ENCODE results near the gene ZBTB25.

Gene ZBTB25

GRCh38 chr14:64478634-64479250, 24.9 kb downstream of the ZBTB25 start:
- no peak for DNase-seq (ENCODE audit: low read depth in 2 of 2)

DNA sequence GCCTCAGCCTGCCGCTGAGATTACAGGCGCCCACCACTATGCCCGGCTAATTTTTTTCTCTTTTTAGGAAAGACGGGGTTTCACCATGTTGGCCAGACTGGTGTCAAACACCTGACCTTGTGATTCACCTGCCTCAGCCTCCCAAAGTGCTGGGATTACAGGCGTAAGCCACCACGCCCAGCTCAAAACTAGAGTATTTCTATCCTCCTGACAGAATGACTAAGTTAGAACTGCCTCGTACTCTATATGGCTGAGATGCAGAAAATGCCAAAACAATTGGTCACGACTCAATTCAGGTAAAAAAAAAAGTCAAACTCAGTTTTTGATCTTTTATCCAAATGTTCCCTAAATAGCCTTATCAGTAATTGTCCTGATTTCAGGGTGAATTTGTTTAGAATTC, 27.2 kb downstream of the ZBTB25 start:
- no peak for DNase-seq (ENCODE audit: low read depth in 2 of 2)

DNA sequence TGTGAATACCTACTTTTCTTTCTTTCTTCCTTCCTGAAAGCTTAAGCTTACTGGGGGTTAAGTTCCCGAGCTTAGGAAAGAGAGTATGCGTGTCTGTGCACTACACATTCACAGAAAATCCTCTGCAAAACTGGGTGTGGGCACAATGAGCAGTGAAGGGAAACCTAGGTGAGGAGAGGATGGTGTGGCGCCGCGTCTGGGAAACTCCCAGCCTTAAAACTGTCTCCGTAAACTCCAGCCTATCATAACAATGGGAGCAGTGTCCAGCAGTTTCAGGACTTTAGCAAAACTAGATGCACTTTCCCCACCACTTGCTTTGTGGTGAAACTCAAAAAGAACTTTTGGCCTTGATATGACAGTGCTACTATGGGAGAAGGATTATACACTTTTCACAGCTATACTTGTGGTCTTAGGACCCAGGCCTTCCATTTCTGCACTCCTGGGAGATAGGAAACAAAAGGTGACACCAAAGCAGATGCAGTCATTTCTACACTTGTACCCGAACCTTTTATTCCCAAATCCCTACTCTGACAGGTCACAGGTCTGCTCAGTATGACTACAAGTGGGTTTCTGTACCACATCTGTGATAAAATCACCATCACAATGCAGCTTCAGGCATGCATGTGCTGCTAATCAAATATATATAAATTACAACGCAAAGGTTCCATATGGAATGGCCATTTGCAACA, 27.9 kb downstream of the ZBTB25 start:
- no peak for DNase-seq (ENCODE audit: low read depth in 2 of 2)

- no peak for DNase-seq (ENCODE audit: low read depth in 2 of 2)
Observed at GRCh38 chr14:64474698-64475097, 28.9 kb downstream of the ZBTB25 start.

- no peak for DNase-seq (ENCODE audit: low read depth in 2 of 2)
Observed at GRCh38 chr14:64474041-64474440, 29.6 kb downstream of the ZBTB25 start.

DNA sequence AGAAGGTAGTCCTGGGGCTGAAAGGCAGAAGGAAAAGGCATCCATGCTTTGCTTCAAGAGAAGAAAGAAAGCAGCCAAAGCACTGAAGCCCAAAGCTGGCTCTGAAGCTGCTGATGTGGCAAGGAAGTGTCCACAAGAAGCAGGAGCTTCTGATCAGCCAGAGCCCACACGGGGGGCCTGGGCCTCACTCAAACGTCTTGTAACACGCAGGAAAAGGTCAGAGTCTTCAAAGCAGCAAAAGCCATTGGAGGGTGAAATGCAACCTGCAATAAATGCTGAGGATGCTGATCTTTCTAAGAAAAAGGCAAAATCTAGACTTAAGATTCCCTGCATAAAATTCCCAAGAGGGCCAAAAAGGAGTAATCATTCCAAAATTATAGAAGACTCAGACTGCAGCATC, 35.2 kb downstream of the ZBTB25 start:
- DNase-seq (ENCODE audit: low read depth in 2 of 2), result no peak

- no peak for DNase-seq (ENCODE audit: low read depth in 2 of 2)
Observed at GRCh38 chr14:64467566-64467965, 36.1 kb downstream of the ZBTB25 start.

GRCh38 chr14:64467101-64467500, 36.5 kb downstream of the ZBTB25 start:
- no peak for DNase-seq (ENCODE audit: low read depth in 2 of 2)

DNA sequence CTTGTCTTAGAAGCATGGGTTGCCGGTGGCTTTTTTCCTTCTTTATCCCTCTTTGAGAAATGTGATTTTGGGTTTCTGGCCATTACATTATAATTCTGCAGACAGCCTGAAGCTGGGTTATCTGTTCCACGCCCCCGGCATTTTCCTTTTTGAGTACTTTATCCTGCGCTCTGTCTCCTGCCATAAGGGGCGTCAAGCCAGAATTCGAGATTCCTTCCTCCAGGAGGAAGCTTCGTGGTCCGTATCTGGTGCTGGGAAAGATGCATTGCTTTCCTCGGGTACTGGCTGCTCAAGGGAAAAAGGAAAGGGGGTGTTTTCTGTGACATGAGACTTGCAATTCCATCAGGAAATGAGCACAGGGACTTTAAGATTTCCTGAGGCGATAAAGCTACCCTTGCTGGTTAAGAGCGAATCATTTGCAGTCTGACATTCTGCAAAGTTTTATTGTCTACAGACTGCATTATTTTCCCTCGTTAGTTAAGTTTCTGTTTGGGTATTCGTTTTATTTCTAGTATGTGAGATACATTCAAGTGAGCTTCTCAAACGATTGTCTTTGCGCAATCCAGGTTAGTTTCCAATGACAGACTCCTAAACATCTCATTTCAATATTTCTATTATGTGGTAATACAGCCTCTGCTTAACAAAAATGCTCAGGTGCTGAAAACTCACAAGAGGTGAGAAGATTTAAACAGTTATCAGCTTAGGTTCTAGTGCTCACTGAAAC, 37.6 kb downstream of the ZBTB25 start:
- no peak for DNase-seq (ENCODE audit: low read depth in 2 of 2)

- peak; percentile 33 to 43 for DNase-seq (ENCODE audit: low read depth in 2 of 2)
Observed at GRCh38 chr14:64465191-64465822, 38.3 kb downstream of the ZBTB25 start, which contains the start of gene AKAP5. TSS of gene AKAP5 (plus strand) at chr14:64465499. CDS start at chr14:64468395, 2,896 bp downstream.

- DNase-seq (ENCODE audit: low read depth in 2 of 2), result no peak
Observed at GRCh38 chr14:64464651-64465050, 39.0 kb downstream of the ZBTB25 start.

- DNase-seq (ENCODE audit: low read depth in 2 of 2), result no peak
Observed at GRCh38 chr14:64463873-64464272, 39.8 kb downstream of the ZBTB25 start.

DNA sequence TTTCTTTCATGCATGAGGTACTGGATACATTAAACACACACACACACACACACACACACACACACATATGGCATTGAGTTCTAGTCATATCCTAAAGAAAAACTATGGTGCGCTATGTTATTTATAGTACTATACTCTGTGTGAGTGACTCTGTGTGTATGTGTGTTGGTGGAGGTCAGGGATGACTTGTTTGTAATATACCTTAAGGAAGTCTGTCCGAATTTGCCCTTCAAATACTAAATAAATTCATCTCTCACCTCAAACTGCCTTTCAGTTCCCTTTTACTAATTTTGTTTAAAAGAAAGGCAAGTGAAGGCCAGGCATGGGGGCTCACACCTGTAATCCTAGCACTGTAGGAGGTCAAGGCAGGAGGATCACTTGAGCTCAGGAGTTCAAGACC, 40.4 kb downstream of the ZBTB25 start:
- no peak for DNase-seq (ENCODE audit: low read depth in 2 of 2)

- DNase-seq (ENCODE audit: low read depth in 2 of 2), result no peak
Observed at GRCh38 chr14:64461221-64461620, 42.4 kb downstream of the ZBTB25 start.

DNA sequence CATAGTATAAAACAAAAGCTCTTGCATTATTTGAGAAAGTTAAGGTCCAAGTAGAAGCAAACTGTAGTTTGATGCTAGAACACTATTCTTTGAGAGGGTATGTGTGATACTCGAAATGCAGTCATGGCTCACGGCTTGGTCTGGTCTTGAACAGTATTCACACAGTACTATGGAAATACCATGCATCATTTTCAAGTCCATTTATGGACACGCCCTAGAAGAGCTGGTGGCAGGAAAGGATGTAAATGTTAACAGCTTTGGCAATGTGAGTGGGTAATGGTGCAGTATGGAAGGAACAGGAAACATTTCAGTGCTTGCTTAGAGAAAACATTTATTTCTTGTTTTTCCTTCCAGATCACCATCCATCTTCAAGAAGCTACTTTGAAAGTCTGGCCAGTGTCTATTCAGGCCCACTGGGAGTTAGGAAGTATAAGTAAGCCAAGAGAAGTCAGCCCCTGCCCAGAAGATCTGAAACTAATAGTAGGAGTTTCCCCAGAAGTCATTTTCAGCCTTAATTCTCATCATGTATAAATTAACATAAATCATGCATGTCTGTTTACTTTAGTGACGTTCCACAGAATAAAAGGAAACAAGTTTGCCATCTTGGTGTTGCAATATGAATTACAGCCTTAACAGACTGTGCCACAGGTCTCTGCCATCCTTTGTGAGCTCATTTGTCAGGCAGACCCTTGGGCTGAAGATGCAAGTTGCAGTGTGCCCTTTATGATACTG, 44.1 kb downstream of the ZBTB25 start:
- DNase-seq (ENCODE audit: low read depth in 2 of 2), result no peak

- no peak for DNase-seq (ENCODE audit: low read depth in 2 of 2)
Observed at GRCh38 chr14:64454671-64455070, 49.0 kb downstream of the ZBTB25 start.

GRCh38 chr14:64450255-64450654, 53.4 kb downstream of the ZBTB25 start:
- no peak for DNase-seq (ENCODE audit: low read depth in 2 of 2)

DNA sequence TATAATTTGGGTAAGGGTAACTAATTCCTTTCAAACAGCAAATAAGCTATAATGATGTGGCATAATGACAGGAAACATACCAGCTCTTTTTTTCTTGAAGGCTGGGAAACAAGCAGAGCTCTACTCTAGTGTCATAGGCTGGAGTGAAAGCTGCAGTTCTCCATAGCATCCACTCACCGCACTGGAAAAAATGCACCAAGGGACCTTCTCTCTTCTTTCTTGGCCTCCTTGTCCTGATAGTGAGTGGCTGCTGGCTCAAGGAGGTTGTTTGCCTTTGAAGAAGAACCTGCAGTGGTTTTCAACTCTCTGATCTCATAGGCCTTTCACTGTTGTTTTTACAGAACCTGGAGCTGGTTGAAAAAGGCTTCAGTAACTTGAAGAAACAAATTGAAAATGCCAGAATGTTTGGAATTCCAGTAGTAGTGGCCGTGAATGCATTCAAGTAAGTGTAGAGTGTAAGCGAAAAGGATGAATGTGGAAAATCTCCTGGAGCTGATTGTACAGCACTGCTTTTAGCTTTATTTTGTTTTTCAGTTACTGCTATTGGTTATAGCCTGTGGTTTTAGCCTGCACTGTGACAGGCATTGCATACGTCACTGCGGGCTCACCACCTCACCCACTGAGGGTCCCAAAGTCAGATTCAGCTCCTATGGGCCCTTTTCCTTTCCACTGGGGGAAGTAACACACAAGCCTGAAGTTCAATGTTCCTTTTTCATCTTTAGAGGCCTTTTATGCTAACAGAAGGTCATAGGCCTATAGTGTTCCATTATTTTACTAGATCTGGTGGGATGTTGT, 55.6 kb downstream of the ZBTB25 start:
- DNase-seq (ENCODE audit: low read depth in 2 of 2), result no peak

GRCh38 chr14:64444984-64445845, 58.4 kb downstream of the ZBTB25 start:
- DNase-seq (ENCODE audit: low read depth in 2 of 2), result peak in 1 of 2 donors; percentile 7

GRCh38 chr14:64444140-64444539, 59.5 kb downstream of the ZBTB25 start:
- no peak for DNase-seq (ENCODE audit: low read depth in 2 of 2)
